ENCODE data around the gene UFSP1.

- TF ChIP-seq CTCF (IDR thresholded peaks at IDR 0.05; ENCODE audit: low read length) (no peak), EZH2 (IDR thresholded peaks at IDR 0.05; ENCODE audit: borderline replicate concordance, low read length) (no peak)
Measured at GRCh38 chr7:100881136-100881535, 8.4 kb downstream of the UFSP1 start.

Measured in OCI-LY1 (cell line).